8988T (cell line): ENCODE data around the gene CGNL1.

Experiments
- DNase-seq: peaks from one replicate; pipeline ENCODE4 v3.0.0; 2011

The CGNL1 gene

GRCh38 chr15:57462381-57462780 is 86.1 kb downstream of the CGNL1 start:
- no peak for DNase-seq

GRCh38 chr15:57463360-57463759 is 87.1 kb downstream of the CGNL1 start:
- DNase-seq: no peak

DNA sequence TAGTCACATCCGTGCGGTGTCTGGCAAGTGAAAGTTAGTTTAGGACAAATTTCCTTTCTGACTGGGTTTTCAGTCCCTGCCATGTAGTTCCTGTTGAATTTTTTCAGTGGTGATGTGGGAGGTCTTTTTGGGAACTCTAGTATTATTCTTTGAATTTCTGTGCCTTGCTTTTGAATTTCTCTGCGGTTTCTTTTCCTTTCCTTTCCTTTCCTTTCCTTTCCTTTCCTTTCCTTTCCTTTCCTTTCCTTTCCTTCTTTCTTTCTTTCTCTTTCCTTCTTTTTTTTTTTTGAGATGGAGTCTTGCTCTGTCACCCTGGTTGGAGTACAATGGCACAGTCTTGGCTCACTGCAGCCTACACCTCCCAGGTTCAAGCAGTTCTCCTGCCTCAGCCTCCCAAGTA is 88.2 kb downstream of the CGNL1 start:
- no peak for DNase-seq

DNA sequence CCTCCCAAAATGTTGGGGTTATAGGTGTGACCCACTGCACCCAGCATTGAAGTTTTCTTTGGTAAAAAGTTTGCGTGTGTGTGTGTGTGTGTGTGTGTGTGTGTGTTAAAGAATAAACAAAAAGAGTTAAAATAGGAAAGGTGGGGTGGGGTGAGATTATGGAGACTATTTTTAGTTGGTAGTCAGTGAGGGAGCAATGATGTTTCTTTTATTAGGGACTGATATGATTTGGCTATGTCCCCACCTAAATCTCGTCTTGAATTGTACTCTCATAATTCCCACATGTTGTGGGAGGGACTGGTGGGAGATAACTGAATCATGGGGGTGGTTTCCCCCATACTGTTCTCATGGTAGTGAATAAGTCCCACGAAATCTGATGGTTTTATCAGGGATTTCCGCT is 92.2 kb downstream of the CGNL1 start:
- DNase-seq: no peak

DNA sequence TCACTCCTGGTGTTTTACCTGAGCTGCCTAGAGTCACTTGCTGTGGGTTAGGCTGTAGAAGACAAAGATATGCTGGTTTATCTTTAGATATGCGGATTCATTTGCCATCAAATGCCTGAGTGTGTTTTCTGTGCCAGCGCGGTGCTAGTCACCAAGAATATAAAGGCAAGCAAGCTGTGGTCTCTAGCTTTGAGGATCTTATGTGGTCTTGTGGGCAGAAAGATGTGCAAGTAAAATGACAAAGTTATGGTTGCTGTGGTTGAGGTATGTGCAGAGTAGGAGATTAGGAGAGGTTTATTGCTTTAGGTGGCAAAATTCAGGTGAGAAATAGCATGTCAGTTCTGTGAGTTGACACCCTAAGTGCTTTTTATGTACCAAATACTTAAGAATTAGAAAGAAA is 94.2 kb downstream of the CGNL1 start:
- no peak for DNase-seq

DNA sequence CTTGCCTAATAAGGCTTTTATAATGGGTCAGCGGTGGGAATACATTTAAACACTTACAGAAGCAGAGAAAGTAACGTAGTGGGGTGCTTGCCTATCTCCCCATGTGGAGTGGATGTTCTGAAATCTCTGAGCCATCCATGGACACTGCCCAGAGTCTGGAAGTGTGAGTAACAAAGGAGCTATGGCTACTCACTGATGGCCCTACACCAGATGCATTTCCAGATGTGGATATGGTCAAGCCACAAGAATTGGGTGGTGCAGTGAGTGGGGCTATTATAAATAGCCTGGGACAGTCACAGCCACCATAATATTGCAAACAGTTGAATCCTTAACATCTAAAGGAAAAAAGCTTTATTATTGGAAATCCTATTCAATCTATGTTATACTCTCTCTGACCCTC is 96.6 kb downstream of the CGNL1 start:
- no peak for DNase-seq

DNA sequence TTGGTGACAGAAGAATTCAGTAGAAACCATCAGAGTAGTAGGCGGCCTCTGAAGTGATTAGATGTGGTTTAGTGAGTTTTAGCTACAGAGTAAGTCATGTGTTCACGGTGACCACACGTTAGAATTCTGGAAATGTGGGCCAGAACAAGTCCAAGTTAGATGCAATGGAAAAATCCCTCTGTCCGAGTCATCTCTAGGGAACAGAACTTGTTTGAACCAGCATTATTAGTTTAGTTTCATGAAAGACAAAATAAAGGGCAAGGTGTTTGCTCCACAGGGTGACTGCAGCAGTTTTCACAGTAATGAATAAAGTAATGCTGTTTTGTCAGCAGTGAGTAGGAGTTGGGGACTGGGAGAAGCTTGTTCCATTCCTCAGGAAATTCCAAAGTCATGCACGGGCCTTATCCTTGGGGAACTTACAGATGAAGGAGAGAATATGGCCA is 100.2 kb downstream of the CGNL1 start:
- DNase-seq: no peak

- no peak for DNase-seq
Measured at GRCh38 chr15:57477736-57478522, 101.6 kb downstream of the CGNL1 start.

DNA sequence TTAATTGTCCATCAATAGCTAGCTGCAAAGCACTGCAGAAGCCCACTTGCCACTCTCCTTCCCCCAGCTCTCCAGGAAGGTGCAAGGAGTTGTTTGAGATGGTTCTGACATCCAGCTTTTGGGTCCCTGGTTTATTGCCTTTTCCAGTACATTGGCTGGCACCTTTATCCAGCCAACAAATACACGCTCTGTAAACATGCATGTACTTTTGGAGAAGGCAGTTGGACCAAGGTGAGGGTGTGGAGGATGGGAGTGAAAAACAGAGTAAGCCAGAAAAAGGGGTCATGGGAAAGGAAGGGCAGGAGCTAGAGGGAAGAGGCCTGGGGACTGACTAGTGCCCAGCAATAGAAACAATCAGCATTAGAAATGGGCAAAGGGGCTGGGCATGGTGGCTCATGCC is 102.7 kb downstream of the CGNL1 start:
- no peak for DNase-seq

- no peak for DNase-seq
Measured at GRCh38 chr15:57481038-57481705, 104.9 kb downstream of the CGNL1 start.

DNA sequence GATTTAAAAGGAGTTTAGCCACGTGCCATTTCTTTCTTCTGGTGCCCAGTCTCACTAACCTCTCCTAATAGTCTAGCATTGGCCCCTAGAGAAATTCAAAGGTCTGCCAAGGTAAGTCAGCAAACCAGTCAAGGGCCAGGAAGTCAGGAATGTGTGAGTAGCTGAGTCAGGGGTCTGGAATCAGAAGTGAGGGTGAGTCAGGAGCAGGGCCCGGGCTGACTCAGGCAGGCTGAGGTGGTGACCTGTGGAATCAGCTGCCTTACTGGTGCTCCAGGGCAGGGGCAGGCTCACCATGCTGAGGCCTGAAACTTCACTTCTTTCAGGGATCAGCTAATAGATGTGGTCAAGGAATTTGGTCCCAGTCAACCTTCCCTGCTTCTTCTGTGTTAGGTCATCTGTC is 109.6 kb downstream of the CGNL1 start:
- DNase-seq: peak; percentile 50

DNA sequence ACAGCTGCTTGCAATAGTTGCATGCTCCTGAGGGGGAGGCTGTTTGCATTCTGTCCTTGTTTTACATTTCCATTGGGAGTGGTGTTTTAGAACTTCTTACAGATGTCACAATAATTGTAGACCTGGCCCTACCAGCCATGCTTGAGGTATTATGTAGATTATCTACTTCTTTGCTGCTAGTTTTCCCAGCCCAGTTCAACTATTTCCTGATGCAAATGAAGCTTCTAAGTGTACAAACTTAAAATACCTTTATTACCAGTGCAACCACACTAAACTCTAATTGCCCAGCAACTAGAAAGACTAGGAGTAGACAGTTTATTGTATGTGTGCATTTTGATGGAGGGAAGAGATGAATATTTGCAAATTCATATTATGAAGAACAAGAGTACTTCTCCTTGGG is 110.5 kb downstream of the CGNL1 start:
- DNase-seq: no peak

- DNase-seq: no peak
Measured at GRCh38 chr15:57489122-57489521, 112.8 kb downstream of the CGNL1 start.

DNA sequence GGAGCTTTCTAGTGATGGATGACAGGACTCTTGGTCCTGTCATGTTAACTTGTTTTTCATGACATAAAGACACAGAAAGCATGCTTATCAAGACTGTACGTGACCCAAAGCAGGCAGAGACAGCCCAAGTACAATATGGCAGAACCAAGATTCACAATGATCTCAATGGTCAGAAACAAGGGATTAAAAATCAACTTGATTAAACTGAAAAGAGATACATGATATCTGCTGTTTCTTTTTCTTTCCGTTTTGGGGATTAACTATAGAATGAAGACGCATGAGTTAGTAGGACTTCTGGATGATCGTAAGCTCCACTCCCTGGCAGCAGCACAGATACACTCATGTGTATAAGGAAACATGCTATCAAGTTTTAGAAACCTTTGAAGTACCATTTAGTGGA is 117.0 kb downstream of the CGNL1 start:
- DNase-seq: no peak

DNA sequence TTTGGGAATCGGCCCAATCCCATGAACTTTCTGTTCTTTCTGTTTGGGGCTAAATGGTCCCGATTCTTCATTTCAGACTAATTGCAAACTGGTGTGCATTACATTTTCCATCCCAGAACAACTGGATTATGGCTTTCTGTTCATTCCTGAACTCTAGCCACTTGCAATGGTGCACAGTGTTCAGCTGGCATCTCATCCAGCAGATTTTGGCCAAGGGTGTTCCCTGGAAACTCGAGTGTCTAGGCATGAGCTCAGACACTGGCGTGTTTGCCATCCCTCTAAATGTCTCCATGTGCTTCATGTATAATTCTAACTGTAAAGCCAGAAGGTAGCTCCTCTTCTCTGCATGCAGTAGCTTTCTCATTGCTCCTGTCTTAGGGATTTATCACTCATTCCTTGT is 118.3 kb downstream of the CGNL1 start:
- DNase-seq: no peak

- DNase-seq: no peak
Measured at GRCh38 chr15:57495041-57495440, 118.7 kb downstream of the CGNL1 start.

- DNase-seq: no peak
Measured at GRCh38 chr15:57495554-57496165, 119.4 kb downstream of the CGNL1 start.

GRCh38 chr15:57496594-57496945 is 120.3 kb downstream of the CGNL1 start:
- no peak for DNase-seq

DNA sequence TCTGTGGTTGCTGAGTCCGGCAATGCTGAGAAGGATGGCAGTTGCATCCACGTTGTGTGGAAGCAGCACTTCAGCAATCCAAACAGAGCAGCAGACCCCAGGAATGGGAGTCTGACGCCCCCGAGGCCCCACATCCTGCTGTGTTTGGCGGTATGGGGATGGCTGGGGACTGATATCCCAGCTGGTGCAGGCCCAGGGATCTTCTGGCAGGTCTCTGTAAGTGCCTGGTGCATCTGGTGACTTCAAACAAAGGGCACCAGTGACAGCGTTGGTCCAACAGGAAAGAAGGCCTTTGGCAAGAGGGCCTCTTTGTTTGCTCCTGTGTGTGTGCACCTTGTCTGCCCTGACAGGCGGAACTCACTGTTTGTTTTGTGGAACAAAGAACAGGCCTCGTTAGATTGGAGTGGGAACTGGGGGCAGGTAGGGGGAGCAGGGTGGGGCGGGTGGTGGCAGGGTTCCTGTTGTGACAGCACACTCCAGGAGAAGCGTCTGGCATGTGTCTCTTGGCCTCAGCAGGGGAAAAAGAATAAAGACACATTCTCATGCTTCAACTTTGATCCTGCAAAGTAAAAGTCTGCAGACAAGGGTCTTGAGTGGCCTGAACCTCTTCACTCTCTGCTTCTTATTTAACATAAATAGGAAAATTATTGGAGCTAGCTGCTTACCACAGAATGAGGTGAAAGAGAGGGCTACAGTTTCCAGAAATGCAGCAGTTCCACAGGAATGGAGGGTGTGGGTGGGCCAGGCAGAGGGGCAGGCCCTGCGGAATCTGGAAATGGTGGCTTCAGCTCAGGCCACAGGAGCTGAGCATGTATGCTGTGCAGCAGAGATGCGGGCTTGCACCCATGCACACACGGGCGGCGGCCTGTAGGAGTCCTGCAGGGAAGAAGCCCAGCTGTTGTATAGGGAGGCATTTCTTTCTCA is 120.9 kb downstream of the CGNL1 start:
- DNase-seq: no peak

DNA sequence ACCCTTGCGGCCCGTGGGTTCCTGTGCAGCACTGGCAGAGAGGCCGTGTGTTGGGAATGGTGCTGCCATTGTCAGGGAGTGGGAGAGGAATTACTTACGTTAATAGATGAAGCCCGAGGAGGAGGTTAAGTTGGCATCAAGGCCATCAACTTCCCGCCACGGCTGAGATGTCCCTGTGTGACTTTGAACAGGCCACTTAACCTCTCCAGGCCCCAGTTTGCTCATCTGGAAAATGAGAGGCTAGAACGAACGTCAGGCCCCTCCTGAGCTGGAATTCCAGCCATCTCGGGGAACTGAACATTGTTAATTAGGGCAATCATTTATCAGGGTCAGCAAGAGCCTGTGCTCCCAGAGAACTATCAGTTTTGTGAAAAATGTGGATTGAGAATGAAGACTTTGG is 124.0 kb downstream of the CGNL1 start:
- DNase-seq: no peak

DNA sequence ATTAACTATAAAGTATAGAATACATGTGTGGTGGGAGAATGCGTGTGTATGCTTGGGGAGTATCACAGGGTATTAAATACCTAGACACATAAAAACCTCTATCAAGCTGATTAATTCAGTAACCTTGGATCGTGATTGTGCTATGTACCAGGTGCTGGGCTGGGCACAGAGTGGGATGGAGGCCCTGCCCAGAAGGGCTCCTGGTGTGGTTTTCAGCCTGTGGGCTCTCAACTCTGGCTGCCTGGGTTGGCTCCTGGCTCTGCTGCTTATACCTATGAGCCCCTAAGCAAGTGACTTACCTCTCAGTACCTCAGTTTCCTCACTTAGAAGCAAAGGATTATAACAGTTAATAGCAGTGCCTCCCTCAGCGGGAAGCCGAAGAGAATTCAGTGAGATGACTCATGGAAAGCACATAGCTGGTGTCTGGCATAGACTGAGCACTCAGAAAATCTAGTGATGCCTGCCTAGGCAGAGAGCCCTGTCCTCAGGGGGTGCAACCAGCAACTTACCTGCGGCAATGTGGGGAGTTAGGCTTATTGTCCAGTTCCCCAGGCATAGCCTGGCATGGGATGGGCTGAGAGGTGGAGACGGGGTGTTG is 124.8 kb downstream of the CGNL1 start:
- no peak for DNase-seq

GRCh38 chr15:57502116-57502515 is 125.8 kb downstream of the CGNL1 start:
- DNase-seq: no peak
